ENCODE data around the gene GABRB1.

Gene GABRB1

DNA sequence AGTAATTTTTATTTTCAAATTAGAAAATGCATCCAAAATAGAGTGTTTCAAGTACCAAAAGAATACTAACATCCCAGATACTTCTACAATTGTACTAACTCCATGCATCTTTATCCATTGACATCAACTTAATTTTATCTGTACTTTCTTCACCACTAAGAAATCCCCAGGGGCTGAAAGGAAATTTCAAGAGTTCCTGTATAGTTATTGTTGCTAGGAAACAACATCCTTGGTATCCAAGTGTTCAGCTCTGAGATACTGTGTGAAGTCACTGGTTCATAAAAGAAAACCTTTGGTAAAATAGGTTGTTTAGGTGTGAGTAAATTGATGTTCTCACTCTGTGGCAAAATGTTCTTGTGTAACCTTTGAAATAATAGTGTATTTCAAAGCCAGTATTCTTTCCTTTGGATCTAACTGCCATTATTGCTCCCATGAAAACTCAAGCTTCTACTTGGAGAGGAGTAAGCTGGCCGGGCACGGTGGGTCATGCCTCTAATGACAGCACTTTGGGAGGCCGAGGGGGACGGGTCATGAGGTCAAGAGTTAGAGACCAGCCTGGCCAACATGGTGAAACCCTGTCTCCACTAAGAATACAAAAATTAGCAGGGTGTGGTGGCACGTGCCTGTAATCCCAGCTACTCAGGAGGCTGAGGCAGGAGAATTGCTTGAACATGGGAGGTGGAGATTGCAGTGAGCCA lies 359.2 kb downstream of the GABRB1 start:
- no peak overlapping the region for H3K4me2 ChIP-seq (ENCODE audit: insufficient read depth, low read length)
- no peak for ATAC-seq (ENCODE audit: insufficient read depth, low read depth)
- DNase-seq: no peak
- H3K4me3 ChIP-seq (ENCODE audit: low read depth in 1 of 2, low read length in 2 of 2): no peak overlapping the region
- H2AFZ ChIP-seq (ENCODE audit: low read depth, low read length): no peak overlapping the region
- TF ChIP-seq EZH2 (IDR thresholded peaks at IDR 0.05; ENCODE audit: borderline replicate concordance, low read depth, low read length, severe bottlenecking): no peak
- TF ChIP-seq, protein P1, sequence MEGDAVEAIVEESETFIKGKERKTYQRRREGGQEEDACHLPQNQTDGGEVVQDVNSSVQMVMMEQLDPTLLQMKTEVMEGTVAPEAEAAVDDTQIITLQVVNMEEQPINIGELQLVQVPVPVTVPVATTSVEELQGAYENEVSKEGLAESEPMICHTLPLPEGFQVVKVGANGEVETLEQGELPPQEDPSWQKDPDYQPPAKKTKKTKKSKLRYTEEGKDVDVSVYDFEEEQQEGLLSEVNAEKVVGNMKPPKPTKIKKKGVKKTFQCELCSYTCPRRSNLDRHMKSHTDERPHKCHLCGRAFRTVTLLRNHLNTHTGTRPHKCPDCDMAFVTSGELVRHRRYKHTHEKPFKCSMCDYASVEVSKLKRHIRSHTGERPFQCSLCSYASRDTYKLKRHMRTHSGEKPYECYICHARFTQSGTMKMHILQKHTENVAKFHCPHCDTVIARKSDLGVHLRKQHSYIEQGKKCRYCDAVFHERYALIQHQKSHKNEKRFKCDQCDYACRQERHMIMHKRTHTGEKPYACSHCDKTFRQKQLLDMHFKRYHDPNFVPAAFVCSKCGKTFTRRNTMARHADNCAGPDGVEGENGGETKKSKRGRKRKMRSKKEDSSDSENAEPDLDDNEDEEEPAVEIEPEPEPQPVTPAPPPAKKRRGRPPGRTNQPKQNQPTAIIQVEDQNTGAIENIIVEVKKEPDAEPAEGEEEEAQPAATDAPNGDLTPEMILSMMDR (IDR thresholded peaks at IDR 0.05; ENCODE audit: borderline replicate concordance, extremely low read depth, low read length, poor library complexity, severe bottlenecking): no peak
- no peaks in the 10 kb centered on the region for H3K9me3 ChIP-seq (ENCODE audit: insufficient read depth, low read length, severe bottlenecking)
- no peak overlapping the region for H3K9ac ChIP-seq (ENCODE audit: low read depth, low read length)
- H3K36me3 ChIP-seq (ENCODE audit: insufficient read depth, low read length): no peaks in the 10 kb centered on the region
- H3K4me1 ChIP-seq (ENCODE audit: insufficient read depth, low read length): no peaks in the 10 kb centered on the region
- no peaks in the 10 kb centered on the region for H4K20me1 ChIP-seq (ENCODE audit: insufficient read depth, low read length)
- H3K27ac ChIP-seq (ENCODE audit: low read length): no peak overlapping the region
- H3K27me3 ChIP-seq (ENCODE audit: insufficient read depth, low read length, poor library complexity): no peaks in the 10 kb centered on the region
- no peaks in the 10 kb centered on the region for H3K79me2 ChIP-seq (ENCODE audit: insufficient read depth, low read length)

DNA sequence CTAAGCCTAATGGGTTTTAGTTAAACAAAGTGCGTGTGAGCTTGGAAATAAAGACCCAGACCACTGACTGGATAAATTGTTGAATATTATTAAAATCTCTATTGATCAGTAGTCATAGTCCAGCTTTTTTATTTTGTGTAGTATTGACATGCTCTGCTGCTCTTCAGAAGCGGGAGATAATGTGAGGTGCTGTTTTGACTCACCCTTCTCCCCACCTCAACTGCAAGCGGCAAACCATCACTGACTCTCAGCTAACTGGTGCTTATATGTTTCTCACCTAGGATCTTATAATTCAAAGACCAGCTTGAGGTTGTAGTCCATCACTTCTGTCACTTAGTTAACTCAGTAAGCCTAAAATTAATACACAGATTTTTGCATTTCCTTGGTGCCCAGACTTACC lies 359.9 kb downstream of the GABRB1 start:
- Histone ChIP-seq H3K9me3 (ENCODE audit: insufficient read depth, low read length, severe bottlenecking) (no peaks in the 10 kb centered on the region), H3K4me3 (ENCODE audit: low read depth in 1 of 2, low read length in 2 of 2) (no peak overlapping the region), H3K9ac (ENCODE audit: low read depth, low read length) (no peak overlapping the region), H3K4me1 (ENCODE audit: insufficient read depth, low read length) (no peaks in the 10 kb centered on the region), H3K27me3 (ENCODE audit: insufficient read depth, low read length, poor library complexity) (no peaks in the 10 kb centered on the region), H3K36me3 (ENCODE audit: insufficient read depth, low read length) (no peaks in the 10 kb centered on the region), H3K79me2 (ENCODE audit: insufficient read depth, low read length) (no peaks in the 10 kb centered on the region), H3K4me2 (ENCODE audit: insufficient read depth, low read length) (no peak overlapping the region), H4K20me1 (ENCODE audit: insufficient read depth, low read length) (no peaks in the 10 kb centered on the region), H3K27ac (ENCODE audit: low read length) (no peak overlapping the region), H2AFZ (ENCODE audit: low read depth, low read length) (no peak overlapping the region)
- no peak for TF ChIP-seq EZH2 (IDR thresholded peaks at IDR 0.05; ENCODE audit: borderline replicate concordance, low read depth, low read length, severe bottlenecking)
- TF ChIP-seq, protein P1 (IDR thresholded peaks at IDR 0.05; ENCODE audit: borderline replicate concordance, extremely low read depth, low read length, poor library complexity, severe bottlenecking): no peak
- DNase-seq (no peak), ATAC-seq (ENCODE audit: insufficient read depth, low read depth) (no peak)

- Histone ChIP-seq H3K9me3 (ENCODE audit: insufficient read depth, low read length, severe bottlenecking) (no peaks in the 10 kb centered on the region), H3K27ac (ENCODE audit: low read length) (no peak overlapping the region), H3K9ac (ENCODE audit: low read depth, low read length) (no peak overlapping the region), H3K36me3 (ENCODE audit: insufficient read depth, low read length) (no peaks in the 10 kb centered on the region), H3K4me1 (ENCODE audit: insufficient read depth, low read length) (no peaks in the 10 kb centered on the region), H3K4me2 (ENCODE audit: insufficient read depth, low read length) (no peak overlapping the region), H2AFZ (ENCODE audit: low read depth, low read length) (no peak overlapping the region), H3K27me3 (ENCODE audit: insufficient read depth, low read length, poor library complexity) (no peaks in the 10 kb centered on the region), H4K20me1 (ENCODE audit: insufficient read depth, low read length) (no peaks in the 10 kb centered on the region), H3K4me3 (ENCODE audit: low read depth in 1 of 2, low read length in 2 of 2) (no peak overlapping the region), H3K79me2 (ENCODE audit: insufficient read depth, low read length) (no peaks in the 10 kb centered on the region)
- DNase-seq: no peak
- TF ChIP-seq, protein P1 (IDR thresholded peaks at IDR 0.05; ENCODE audit: borderline replicate concordance, extremely low read depth, low read length, poor library complexity, severe bottlenecking): no peak
- no peak for TF ChIP-seq EZH2 (IDR thresholded peaks at IDR 0.05; ENCODE audit: borderline replicate concordance, low read depth, low read length, severe bottlenecking)
- ATAC-seq (ENCODE audit: insufficient read depth, low read depth): no peak
Observed at GRCh38 chr4:47406408-47406807, 375.0 kb downstream of the GABRB1 start.

All from DND-41 (cell line).